ENCODE measurements around the gene MRPL41. TPM values are rescaled to one million over a fixed set of nuclear protein-coding genes. Genes with fewer than 3 reads are reported as not detected.

Gene MRPL41
- total and polyA plus RNA-seq, 2 of the 13 experiments (the other 11 are each of a cell fraction or from before 2014, with no cell fraction given) = 20.9 to 54.0 TPM

- TF ChIP-seq BORCS8-MEF2B (CRISPR knock-in tag; IDR thresholded peaks at IDR 0.05) (no peak), RBM39 (IDR thresholded peaks at IDR 0.05; ENCODE audit: low read depth, low read length, poor library complexity, severe bottlenecking) (no peak), HNRNPLL (IDR thresholded peaks at IDR 0.05; ENCODE audit: low read depth, low read length, poor library complexity, severe bottlenecking) (no peak), MLLT10 (CRISPR knock-in tag; IDR thresholded peaks at IDR 0.05) (no peak), NFIC (IDR thresholded peaks at IDR 0.05; ENCODE audit: low read length) (no peak), SMYD3 (CRISPR knock-in tag; IDR thresholded peaks at IDR 0.05) (no peak), JUN (CRISPR knock-in tag; IDR thresholded peaks at IDR 0.05) (no peak), SOX6 (IDR thresholded peaks at IDR 0.05) (no peak), SOX6 (CRISPR knock-in tag; IDR thresholded peaks at IDR 0.05) (0 out of 2 replicates have a peak, but pooled peaks have one; percentile 13), ZSCAN29 (CRISPR knock-in tag; conservative IDR thresholded peaks at IDR 0.05) (no peak), ZFP90 (CRISPR knock-in tag; IDR thresholded peaks at IDR 0.05; ENCODE audit: borderline replicate concordance) (no peak), ARNT2 (CRISPR knock-in tag; IDR thresholded peaks at IDR 0.05; ENCODE audit: low read depth) (0 out of 2 replicates have a peak, but pooled peaks have one; percentile 1), ZNF777 (CRISPR knock-in tag; IDR thresholded peaks at IDR 0.05) (no peak), NR3C1 (CRISPR knock-in tag; IDR thresholded peaks at IDR 0.05) (no peak), SMAD1 (CRISPR knock-in tag; IDR thresholded peaks at IDR 0.05; ENCODE audit: borderline replicate concordance, low read depth) (no peak), ZBTB42 (CRISPR knock-in tag; IDR thresholded peaks at IDR 0.05) (no peak), SIX1 (CRISPR knock-in tag; IDR thresholded peaks at IDR 0.05; ENCODE audit: borderline replicate concordance) (no peak), ZNF317 (CRISPR knock-in tag; IDR thresholded peaks at IDR 0.05) (no peak), ATF3 (CRISPR knock-in tag; IDR thresholded peaks at IDR 0.05) (no peak), MAFG (CRISPR knock-in tag; IDR thresholded peaks at IDR 0.05) (no peak), ZNF747 (CRISPR knock-in tag; IDR thresholded peaks at IDR 0.05; ENCODE audit: borderline replicate concordance) (no peak)
- TF ChIP-seq, protein P1, sequence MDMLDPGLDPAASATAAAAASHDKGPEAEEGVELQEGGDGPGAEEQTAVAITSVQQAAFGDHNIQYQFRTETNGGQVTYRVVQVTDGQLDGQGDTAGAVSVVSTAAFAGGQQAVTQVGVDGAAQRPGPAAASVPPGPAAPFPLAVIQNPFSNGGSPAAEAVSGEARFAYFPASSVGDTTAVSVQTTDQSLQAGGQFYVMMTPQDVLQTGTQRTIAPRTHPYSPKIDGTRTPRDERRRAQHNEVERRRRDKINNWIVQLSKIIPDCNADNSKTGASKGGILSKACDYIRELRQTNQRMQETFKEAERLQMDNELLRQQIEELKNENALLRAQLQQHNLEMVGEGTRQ (IDR thresholded peaks at IDR 0.05; ENCODE audit: low read depth, low read length) = no peak
- TF ChIP-seq, protein P1 (CRISPR knock-in tag; IDR thresholded peaks at IDR 0.05; ENCODE audit: borderline replicate concordance) = no peak
- TF ChIP-seq, protein P2, sequence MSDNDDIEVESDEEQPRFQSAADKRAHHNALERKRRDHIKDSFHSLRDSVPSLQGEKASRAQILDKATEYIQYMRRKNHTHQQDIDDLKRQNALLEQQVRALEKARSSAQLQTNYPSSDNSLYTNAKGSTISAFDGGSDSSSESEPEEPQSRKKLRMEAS (IDR thresholded peaks at IDR 0.05) = peak; percentile 62
- TF ChIP-seq, protein P3, sequence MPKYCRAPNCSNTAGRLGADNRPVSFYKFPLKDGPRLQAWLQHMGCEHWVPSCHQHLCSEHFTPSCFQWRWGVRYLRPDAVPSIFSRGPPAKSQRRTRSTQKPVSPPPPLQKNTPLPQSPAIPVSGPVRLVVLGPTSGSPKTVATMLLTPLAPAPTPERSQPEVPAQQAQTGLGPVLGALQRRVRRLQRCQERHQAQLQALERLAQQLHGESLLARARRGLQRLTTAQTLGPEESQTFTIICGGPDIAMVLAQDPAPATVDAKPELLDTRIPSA (CRISPR knock-in tag; IDR thresholded peaks at IDR 0.05; ENCODE audit: borderline replicate concordance) = no peak
- TF ChIP-seq, protein P4, sequence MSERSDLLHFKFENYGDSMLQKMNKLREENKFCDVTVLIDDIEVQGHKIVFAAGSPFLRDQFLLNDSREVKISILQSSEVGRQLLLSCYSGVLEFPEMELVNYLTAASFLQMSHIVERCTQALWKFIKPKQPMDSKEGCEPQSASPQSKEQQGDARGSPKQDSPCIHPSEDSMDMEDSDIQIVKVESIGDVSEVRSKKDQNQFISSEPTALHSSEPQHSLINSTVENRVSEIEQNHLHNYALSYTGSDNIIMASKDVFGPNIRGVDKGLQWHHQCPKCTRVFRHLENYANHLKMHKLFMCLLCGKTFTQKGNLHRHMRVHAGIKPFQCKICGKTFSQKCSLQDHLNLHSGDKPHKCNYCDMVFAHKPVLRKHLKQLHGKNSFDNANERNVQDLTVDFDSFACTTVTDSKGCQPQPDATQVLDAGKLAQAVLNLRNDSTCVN (CRISPR knock-in tag; IDR thresholded peaks at IDR 0.05; ENCODE audit: borderline replicate concordance) = no peak
These were observed 39.0 kb downstream of the MRPL41 start, which contains the start of gene ZMYND19 (continued) for GRCh38 chr9:137590469-137591383.

All from HepG2 (cell line).